Right renal cortex interstitium (tissue), 3 donors: ENCODE measurements around the gene EDIL3. TPM values are rescaled to one million over a fixed set of nuclear protein-coding genes. Genes with fewer than 3 reads are reported as not detected.

ENCODE experiments used
- DNase-seq, 3 donors: peaks; one replicate each; pipeline ENCODE4 v3.0.0-alpha.2; 2013; ENCODE audit warnings: low read depth in 3 of 3, low spot score in 2 of 3
- polyA plus RNA-seq, 3 donors: library from polyadenylated mRNA; unstranded; fragments of 120-200 nt; gene quantifications; one replicate each; pipeline ENCODE4 v1.2.1, GENCODE V29; 2013; ENCODE audit not compliant: insufficient read length in 3 of 3

Gene EDIL3
- polyA plus RNA-seq, result 10 to 100 TPM; 55.1 to 62.6 (median 59.4) TPM

GRCh38 chr5:84384604-84385575, at the start of gene EDIL3:
EDIL3 (minus strand) TSS chr5:84384880; CDS start chr5:84384374, 506 bp downstream.
- DNase-seq, result peak in 1 of 3 donors; percentile 35

- DNase-seq, result no peak
Observed at GRCh38 chr5:84433461-84433860, 48.8 kb upstream of the EDIL3 start.

GRCh38 chr5:84430863-84431663, 46.4 kb upstream of the EDIL3 start:
- DNase-seq, result no peak

- no peak for DNase-seq
Observed at GRCh38 chr5:84430079-84430478, 45.4 kb upstream of the EDIL3 start.

GRCh38 chr5:84425365-84425881, 40.7 kb upstream of the EDIL3 start:
- no peak for DNase-seq

- no peak for DNase-seq
Observed at GRCh38 chr5:84419742-84420141, 35.1 kb upstream of the EDIL3 start.

- DNase-seq, result no peak
Observed at GRCh38 chr5:84411832-84412605, 27.3 kb upstream of the EDIL3 start.

- DNase-seq, result no peak
Observed at GRCh38 chr5:84406111-84406510, 21.4 kb upstream of the EDIL3 start.

- DNase-seq, result no peak
Observed at GRCh38 chr5:84403773-84404172, 19.1 kb upstream of the EDIL3 start.

- DNase-seq, result no peak
Observed at GRCh38 chr5:84397385-84397784, 12.7 kb upstream of the EDIL3 start.

- no peak for DNase-seq
Observed at GRCh38 chr5:84393969-84394368, 9.3 kb upstream of the EDIL3 start.

- no peak for DNase-seq
Observed at GRCh38 chr5:84392836-84393235, 8.2 kb upstream of the EDIL3 start.

GRCh38 chr5:84385705-84386104, 1.0 kb upstream of the EDIL3 start:
- no peak for DNase-seq

- peak in 1 of 3 donors; percentile 26 for DNase-seq
Observed at GRCh38 chr5:84383816-84384603, 670 bp downstream of the EDIL3 start.

- no peak for DNase-seq
Observed at GRCh38 chr5:84383296-84383815, 1.3 kb downstream of the EDIL3 start.

GRCh38 chr5:84382363-84383295, 2.1 kb downstream of the EDIL3 start:
- DNase-seq, result peak in 1 of 3 donors; percentile 32

- no peak for DNase-seq
Observed at GRCh38 chr5:84381502-84382362, 2.9 kb downstream of the EDIL3 start.
